Measurements from ENCODE around the gene PCBD2. TPM values are rescaled to one million over a fixed set of nuclear protein-coding genes. Genes with fewer than 3 reads are reported as not detected.

PCBD2 gene
- total RNA-seq, 4 donors from 2014 or later = 1.8 to 15.1 (median 8.2) TPM

DNA sequence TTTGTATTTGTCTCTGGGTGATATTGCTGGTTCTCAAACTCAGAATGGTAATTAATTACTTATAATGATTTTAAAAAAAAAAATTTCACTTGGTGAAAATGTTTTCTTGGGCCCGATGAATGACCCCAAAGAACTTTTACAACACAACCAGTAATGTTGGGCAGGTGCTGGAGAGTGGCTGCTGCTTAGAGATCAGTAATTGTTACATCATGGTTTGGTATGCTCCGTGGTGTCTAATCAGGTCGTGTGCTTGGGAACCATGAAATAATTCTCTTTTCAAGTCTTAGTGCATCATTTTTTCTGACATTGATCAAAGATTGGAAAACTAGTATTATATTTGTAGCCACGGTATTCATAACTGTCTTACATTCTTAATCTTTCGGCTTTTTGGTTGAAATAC lies 29.3 kb downstream of the PCBD2 start:
- Histone ChIP-seq H3K27ac (no peak overlapping the region), H3K4me3 (no peak overlapping the region), H3K9me3 (no peaks in the 10 kb centered on the region), H3K4me1 (no peaks in the 10 kb centered on the region), H3K36me3 (no peaks in the 10 kb centered on the region), H3K27me3 (no peaks in the 10 kb centered on the region)
- no peak for DNase-seq
- TF ChIP-seq, protein P1, sequence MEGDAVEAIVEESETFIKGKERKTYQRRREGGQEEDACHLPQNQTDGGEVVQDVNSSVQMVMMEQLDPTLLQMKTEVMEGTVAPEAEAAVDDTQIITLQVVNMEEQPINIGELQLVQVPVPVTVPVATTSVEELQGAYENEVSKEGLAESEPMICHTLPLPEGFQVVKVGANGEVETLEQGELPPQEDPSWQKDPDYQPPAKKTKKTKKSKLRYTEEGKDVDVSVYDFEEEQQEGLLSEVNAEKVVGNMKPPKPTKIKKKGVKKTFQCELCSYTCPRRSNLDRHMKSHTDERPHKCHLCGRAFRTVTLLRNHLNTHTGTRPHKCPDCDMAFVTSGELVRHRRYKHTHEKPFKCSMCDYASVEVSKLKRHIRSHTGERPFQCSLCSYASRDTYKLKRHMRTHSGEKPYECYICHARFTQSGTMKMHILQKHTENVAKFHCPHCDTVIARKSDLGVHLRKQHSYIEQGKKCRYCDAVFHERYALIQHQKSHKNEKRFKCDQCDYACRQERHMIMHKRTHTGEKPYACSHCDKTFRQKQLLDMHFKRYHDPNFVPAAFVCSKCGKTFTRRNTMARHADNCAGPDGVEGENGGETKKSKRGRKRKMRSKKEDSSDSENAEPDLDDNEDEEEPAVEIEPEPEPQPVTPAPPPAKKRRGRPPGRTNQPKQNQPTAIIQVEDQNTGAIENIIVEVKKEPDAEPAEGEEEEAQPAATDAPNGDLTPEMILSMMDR (IDR thresholded peaks at IDR 0.05) = no peak
- no peak for TF ChIP-seq POLR2A (IDR thresholded peaks at IDR 0.05)
- intact Hi-C loops (cut with DNase I; ENCODE audit: low total_unique reads) = no loop called here

DNA sequence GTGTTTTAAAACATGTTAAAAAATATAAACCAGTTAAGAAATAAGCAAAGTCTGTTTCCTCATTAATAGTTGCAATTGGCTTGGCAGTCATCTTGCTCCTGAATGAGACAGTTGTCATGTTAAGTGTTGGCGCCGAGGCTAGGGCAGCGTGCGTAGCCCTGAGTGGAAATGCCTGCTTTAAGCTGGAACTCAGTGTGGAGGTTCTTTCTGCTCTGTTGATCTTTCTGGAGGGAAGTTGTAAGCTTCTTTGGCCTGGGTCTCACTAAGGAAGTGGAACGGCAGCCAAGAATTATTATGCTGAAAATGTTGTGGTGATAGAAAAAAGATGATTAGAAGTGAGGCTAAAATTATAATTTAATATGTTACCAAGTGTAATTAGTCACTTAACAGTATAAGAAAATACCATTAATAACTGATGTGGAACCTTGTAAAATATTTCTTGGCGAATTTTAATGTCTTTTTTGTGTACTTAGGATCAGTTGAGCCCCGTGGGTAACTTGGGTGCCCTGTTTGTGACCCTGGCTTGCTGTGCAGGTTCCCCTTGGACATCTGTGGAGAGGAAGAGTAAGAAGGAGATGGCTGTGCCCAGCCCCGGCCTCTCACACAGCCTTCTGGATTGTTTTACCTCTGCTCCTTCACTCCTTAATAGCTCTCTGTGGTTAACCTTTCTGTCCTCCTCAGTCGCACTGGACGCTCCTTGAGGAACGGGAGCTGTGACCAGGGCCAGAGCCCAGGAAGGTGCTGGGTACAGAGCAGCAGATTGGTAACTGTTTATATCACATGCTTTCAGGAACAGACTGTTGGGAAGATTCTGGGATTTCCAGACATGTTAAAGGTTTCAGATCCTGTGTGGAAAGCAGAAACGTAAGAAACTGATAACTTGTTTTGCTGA lies 31.0 kb downstream of the PCBD2 start:
- H3K4me3 ChIP-seq = no peak overlapping the region
- H3K4me1 ChIP-seq = no peaks in the 10 kb centered on the region
- H3K27ac ChIP-seq = no peak overlapping the region
- intact Hi-C loops (cut with DNase I; ENCODE audit: low total_unique reads) = no loop called here
- TF ChIP-seq, protein P1 (IDR thresholded peaks at IDR 0.05) = no peak
- TF ChIP-seq POLR2A (IDR thresholded peaks at IDR 0.05) = no peak
- no peak for DNase-seq
- no peaks in the 10 kb centered on the region for H3K9me3 ChIP-seq
- no peaks in the 10 kb centered on the region for H3K36me3 ChIP-seq
- H3K27me3 ChIP-seq = no peaks in the 10 kb centered on the region

DNA sequence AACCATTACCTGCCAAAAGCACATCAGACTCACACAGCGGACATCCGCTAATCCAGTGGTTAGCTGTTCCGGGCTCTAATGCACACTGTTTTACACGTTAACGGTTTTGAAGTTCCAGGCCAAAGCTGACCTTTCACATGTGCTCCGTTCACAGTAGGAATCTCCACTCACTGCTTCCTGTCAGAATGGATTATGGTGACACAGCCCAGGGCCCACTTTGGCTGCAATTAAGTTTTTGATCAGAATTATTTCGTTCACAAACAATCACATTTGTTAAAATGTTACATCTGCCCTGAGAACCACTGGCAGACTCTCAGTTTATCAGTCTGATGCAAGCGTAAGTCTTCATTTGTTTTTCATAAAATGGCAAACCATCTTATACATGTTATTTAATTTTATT lies 32.6 kb downstream of the PCBD2 start:
- no peak for DNase-seq
- intact Hi-C loops (cut with DNase I; ENCODE audit: low total_unique reads) = no loop called here
- H3K4me3 ChIP-seq = no peak overlapping the region
- no peaks in the 10 kb centered on the region for H3K36me3 ChIP-seq
- no peaks in the 10 kb centered on the region for H3K4me1 ChIP-seq
- TF ChIP-seq POLR2A (IDR thresholded peaks at IDR 0.05) = no peak
- TF ChIP-seq, protein P1 (IDR thresholded peaks at IDR 0.05) = no peak
- H3K9me3 ChIP-seq = no peaks in the 10 kb centered on the region
- H3K27me3 ChIP-seq = no peaks in the 10 kb centered on the region
- no peak overlapping the region for H3K27ac ChIP-seq

DNA sequence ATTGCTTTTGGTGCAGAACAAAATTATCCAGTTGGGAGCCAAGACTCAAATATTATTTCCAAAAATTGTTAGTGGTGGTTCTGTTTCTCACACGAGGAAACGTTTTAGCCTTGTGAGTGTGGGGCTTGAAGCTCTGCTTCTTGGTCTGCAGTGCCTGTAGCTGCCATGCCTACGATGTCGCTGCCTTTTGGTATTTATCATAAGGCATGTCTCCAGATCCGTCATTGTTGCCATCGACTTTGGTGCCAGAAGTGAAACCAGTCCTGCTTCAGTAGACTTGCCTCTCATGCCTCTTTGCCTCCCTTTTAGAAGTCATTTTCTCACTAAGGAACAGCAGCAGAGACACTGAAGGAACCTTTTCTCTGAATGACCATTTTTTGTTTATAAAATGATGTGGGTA lies 33.1 kb downstream of the PCBD2 start:
- TF ChIP-seq POLR2A (IDR thresholded peaks at IDR 0.05) = no peak
- TF ChIP-seq, protein P1 (IDR thresholded peaks at IDR 0.05) = no peak
- no peak for DNase-seq
- Histone ChIP-seq H3K36me3 (no peaks in the 10 kb centered on the region), H3K27ac (no peak overlapping the region), H3K9me3 (no peaks in the 10 kb centered on the region), H3K27me3 (no peaks in the 10 kb centered on the region), H3K4me3 (no peak overlapping the region), H3K4me1 (no peaks in the 10 kb centered on the region)
- intact Hi-C loops (cut with DNase I; ENCODE audit: low total_unique reads) = no loop called here

DNA sequence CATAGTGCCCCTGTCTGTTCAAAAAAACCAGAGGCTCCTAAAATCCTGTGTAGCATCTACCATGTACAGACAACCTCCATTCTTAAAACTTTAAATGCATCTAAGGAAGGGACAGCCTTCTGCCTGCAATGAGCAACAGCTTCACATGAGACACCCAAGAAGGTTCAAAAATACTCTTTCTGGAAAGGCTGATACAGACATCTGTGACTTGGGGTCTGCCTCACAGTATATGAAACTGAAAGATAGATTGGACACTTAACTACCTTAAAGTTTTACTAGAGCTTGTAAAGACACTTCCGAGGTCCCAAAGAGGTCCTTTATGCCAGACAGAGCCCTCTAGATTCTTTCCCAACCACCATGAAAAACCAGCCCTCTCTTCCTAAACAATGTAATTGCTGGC lies 34.6 kb downstream of the PCBD2 start:
- no peaks in the 10 kb centered on the region for H3K36me3 ChIP-seq
- H3K4me3 ChIP-seq = no peak overlapping the region
- intact Hi-C loops (cut with DNase I; ENCODE audit: low total_unique reads) = no loop called here
- TF ChIP-seq, protein P1 (IDR thresholded peaks at IDR 0.05) = no peak
- TF ChIP-seq POLR2A (IDR thresholded peaks at IDR 0.05) = no peak
- no peaks in the 10 kb centered on the region for H3K9me3 ChIP-seq
- no peaks in the 10 kb centered on the region for H3K4me1 ChIP-seq
- no peak overlapping the region for H3K27ac ChIP-seq
- no peak for DNase-seq
- no peaks in the 10 kb centered on the region for H3K27me3 ChIP-seq
